GM12878 (cell line): ENCODE results near the gene ZNF474. TPM values are rescaled to one million over a fixed set of nuclear protein-coding genes. Genes with fewer than 3 reads are reported as not detected.

ENCODE experiments used
- ATAC-seq: fragments of 200-7000 bp; cut with Tn5 transposase; 3 replicates; pipeline ENCODE4 v1.9.1; 2020; ENCODE audit warnings: mild to moderate bottlenecking, moderate library complexity
- BruUV-seq: library from RNA; stranded (reverse); fragments of 400-500 nt; replicated peaks from 2 replicates; lab custom pipeline; 2021; lab: Mats Ljungman, UMichigan
- CTCF ChIA-PET: fragments of 300-600 bp; sonication (Branson Sonifier 250); formaldehyde crosslinking; extraction: SDS; loops from one replicate; lab custom pipeline; 2021; ENCODE audit warnings: inconsistent platforms; lab: Yijun Ruan, JAX
- POLR2A ChIA-PET: fragments of 350-600 bp; formaldehyde crosslinking; extraction: SDS; loops from one replicate; lab custom pipeline; 2021; ENCODE audit warnings: inconsistent platforms; lab: Charles Lee
- RAD21 ChIA-PET: fragments of 300-600 bp; sonication (Branson Sonifier 250); formaldehyde crosslinking; loops from one replicate; lab custom pipeline; 2023; ENCODE audit warnings: antibody characterized with exemption; ENCODE audit not compliant: unreplicated experiment; lab: Charles Lee
- SMC1A ChIA-PET: fragments of 300-600 bp; sonication (Branson Sonifier 250); formaldehyde crosslinking; loops from one replicate; lab custom pipeline; 2023; ENCODE audit not compliant: unreplicated experiment, uncharacterized antibody; lab: Charles Lee
- DNase-seq: peaks from one replicate; pipeline ENCODE4 v3.0.0-alpha.2; 2011; ENCODE audit warnings: low read depth, low spot score
- FAIRE-seq: peaks from 3 replicates; lab custom pipeline; 2011; peaks lifted over from hg19 to GRCh38; lab: Jason Lieb, UNC
- H2AFZ ChIP-seq: 2 replicates; pipeline ENCODE4 v1.6.0; 2011; ENCODE audit warnings: low read depth, low read length, control low read depth; ENCODE audit not compliant: control insufficient read depth
- H3K27ac ChIP-seq: 2 replicates; pipeline ENCODE4 v1.5.1; 2011; ENCODE audit warnings: control low read depth; ENCODE audit not compliant: control insufficient read depth, insufficient read depth
- H3K27me3 ChIP-seq, 2 experiments: replicated peaks in 1 of 2; 2 replicates each; pipeline versions ENCODE4 v1.6.0 to v1.6.1; 2011; ENCODE audit warnings: low read length in 1 of 2; ENCODE audit not compliant: control insufficient read depth in 2 of 2, insufficient read depth in 2 of 2
- H3K36me3 ChIP-seq, 2 experiments: 2 replicates each; pipeline ENCODE4 v1.5.1; 2011; ENCODE audit warnings: low read length in 1 of 2; ENCODE audit not compliant: control insufficient read depth in 2 of 2, insufficient read depth in 2 of 2
- H3K4me1 ChIP-seq: 2 replicates; pipeline ENCODE4 v1.6.1; 2011; ENCODE audit warnings: mild to moderate bottlenecking, low read length, moderate library complexity, mixed read lengths; ENCODE audit not compliant: control insufficient read depth, insufficient read depth
- H3K4me2 ChIP-seq: 2 replicates; pipeline ENCODE4 v1.6.0; 2011; ENCODE audit warnings: control low read depth; ENCODE audit not compliant: control insufficient read depth, insufficient read depth
- H3K4me3 ChIP-seq: fragments of 200-600 bp; sonication (generic); 2 replicates; pipeline ENCODE4 v1.5.1; 2016
- H3K79me2 ChIP-seq: 2 replicates; pipeline ENCODE4 v1.6.0; 2011; ENCODE audit warnings: low read length; ENCODE audit not compliant: control insufficient read depth, insufficient read depth
- H3K9ac ChIP-seq: 2 replicates; pipeline ENCODE4 v1.8.0; 2011; ENCODE audit warnings: low read length, control low read depth, mixed read lengths; ENCODE audit not compliant: control insufficient read depth, insufficient read depth
- H3K9me3 ChIP-seq: replicated peaks from 3 replicates; pipeline ENCODE4 v1.5.1; 2011; ENCODE audit warnings: mild to moderate bottlenecking, low read length; ENCODE audit not compliant: control insufficient read depth, insufficient read depth
- H4K20me1 ChIP-seq: 2 replicates; pipeline ENCODE4 v1.6.0; 2011; ENCODE audit not compliant: control insufficient read depth, insufficient read depth
- EZH2 ChIP-seq: IDR thresholded peaks from 2 replicates; pipeline ENCODE4 v1.6.1; 2012; ENCODE audit warnings: low read depth, mild to moderate bottlenecking, control low read depth, inconsistent platforms, low read length, borderline replicate concordance; ENCODE audit not compliant: control insufficient read depth
- TCF3 ChIP-seq: IDR thresholded peaks from 2 replicates; pipeline ENCODE4 v1.6.1; 2012; ENCODE audit warnings: low read depth, mild to moderate bottlenecking, low read length, borderline replicate concordance; ENCODE audit not compliant: insufficient read depth
- WGBS: methylation state at CpG from one replicate; pipeline ENCODE4 v1.1.6; 2016; ENCODE audit warnings: low lambda C conversion rate; ENCODE audit not compliant: insufficient replicate concordance, insufficient coverage; ENCODE audit errors: missing lambda C conversion rate; 5-methylcytosine and 5-hydroxymethylcytosine counted together
- in situ Hi-C: fragments of 300-500 bp; cut with MboI; formaldehyde crosslinking; loops from 9 replicates; pipeline ENCODE4 v1.14.3; 2018; ENCODE audit warnings: mixed read lengths
- intact Hi-C: fragments of 100-400 bp; cut with micrococcal nuclease; formaldehyde crosslinking; loops from one replicate; pipeline ENCODE4 v1.14.2; 2022; ENCODE audit not compliant: unreplicated experiment
- polyA plus RNA-seq, 11 experiments: library from polyadenylated mRNA; depleted of rRNA in 4 of 11; unstranded in 6 of 11; stranded (reverse) in 5 of 11; fragments of >200 nt; fragmentation: Nextera tagmentation in 4 of 11; fragmentation: Illumina TruSeq in 1 of 11; extraction: Ambion mirVana in 4 of 11; extraction: Trizol in 1 of 11; gene quantifications; 1 replicate in 1 of 11; 2 replicates in 10 of 11; pipeline versions ENCODE4 v1.2.1 to v1.2.3, GENCODE V29; 2011 to 2016; ENCODE audit warnings: inconsistent platforms in 2 of 11, missing spikeins in 2 of 11, low read depth in 1 of 11
- total RNA-seq, 4 experiments: library from RNA; depleted of rRNA in 3 of 4; stranded (reverse); fragments of >200 nt in 3 of 4; fragmentation: Illumina TruSeq in 1 of 4; extraction: Trizol in 1 of 4; gene quantifications; 2 replicates each; pipeline versions ENCODE4 v1.2.1 to v1.2.3, GENCODE V29; 2013 to 2021

Gene ZNF474
- total and polyA plus RNA-seq, 10 of the 15 experiments (the other 5 are each of a cell fraction or from before 2014, with no cell fraction given) = 0.06 to 0.97 (median 0.13) TPM; not detected in 3

GRCh38 chr5:122120493-122120892, 8.9 kb upstream of the ZNF474 start:
- no peak for TF ChIP-seq TCF3
- TF ChIP-seq, all 136 proteins: peak for 0
- no peaks in the 10 kb centered on the region for H4K20me1 ChIP-seq
- ChIA-PET SMC1A (no interaction called here), CTCF (no interaction called here), RAD21 (no interaction called here), POLR2A (no interaction called here)
- no peak overlapping the region for H3K9ac ChIP-seq
- no peak overlapping the region for H3K27ac ChIP-seq
- no peak overlapping the region for H3K4me3 ChIP-seq
- in situ Hi-C loops (no loop called here), intact Hi-C loops (no loop called here)
- BruUV-seq = no TSS peak
- WGBS = 39% methylated on average over 2 of the region's 2 CpGs
- H2AFZ ChIP-seq = no peak overlapping the region
- FAIRE-seq (no peak), ATAC-seq (no peak), DNase-seq (no peak)
- H3K4me1 ChIP-seq = no peaks in the 10 kb centered on the region
- no peaks in the 10 kb centered on the region for H3K36me3 ChIP-seq
- no peaks in the 10 kb centered on the region for H3K79me2 ChIP-seq
- H3K4me2 ChIP-seq = no peak overlapping the region
- H3K9me3 ChIP-seq = no peaks in the 10 kb centered on the region
- H3K27me3 ChIP-seq = no peaks in the 10 kb centered on the region

DNA sequence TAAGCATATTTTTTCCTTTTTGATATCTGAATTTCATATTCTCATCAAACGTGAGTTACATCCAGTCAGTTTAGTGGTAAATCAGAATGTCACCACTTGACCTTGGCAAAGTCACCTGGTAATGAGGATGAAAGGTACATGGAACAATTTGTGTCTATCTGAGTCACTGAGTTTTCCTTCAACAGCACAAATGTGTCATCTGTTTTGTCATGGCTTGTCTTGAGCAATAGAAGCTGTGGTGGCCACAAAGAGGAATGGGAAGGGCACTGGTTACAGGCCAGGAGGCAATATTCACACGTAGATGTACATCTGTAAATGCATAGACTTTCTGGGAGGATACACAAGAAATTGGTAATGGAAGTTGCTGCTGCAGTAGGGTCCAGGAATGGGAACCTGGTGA, 8.4 kb upstream of the ZNF474 start:
- Histone ChIP-seq H3K9me3 (no peaks in the 10 kb centered on the region), H2AFZ (no peak overlapping the region), H3K27me3 (no peaks in the 10 kb centered on the region), H3K27ac (no peak overlapping the region), H3K4me1 (no peaks in the 10 kb centered on the region), H3K4me3 (no peak overlapping the region), H4K20me1 (no peaks in the 10 kb centered on the region), H3K36me3 (no peaks in the 10 kb centered on the region), H3K79me2 (no peaks in the 10 kb centered on the region), H3K4me2 (no peak overlapping the region), H3K9ac (no peak overlapping the region)
- DNase-seq = no peak
- TF ChIP-seq EZH2 = no peak
- ATAC-seq = no peak
- no TSS peak for BruUV-seq
- SMC1A ChIA-PET = no interaction called here
- RAD21 ChIA-PET = no interaction called here
- POLR2A ChIA-PET = no interaction called here
- in situ Hi-C loops (no loop called here), intact Hi-C loops (no loop called here)
- CTCF ChIA-PET = no interaction called here
- WGBS = 2% methylated on average over 2 of the region's 2 CpGs
- FAIRE-seq = no peak
